Stimulated activated CD4-positive, alpha-beta T cell treated with anti-CD3 and anti-CD28 coated beads, TNF-alpha, amount 100 ng/mL, for 24 hours (primary cell): Measurements from ENCODE around the gene UGT2B11.
"Not testable (repeated sequence)": the region's sequence is repeated elsewhere in the genome, so short reads cannot be mapped to it uniquely, and the experiment has no call there.

Experiments
- DNase-seq, 3 experiments: peaks; one replicate each; pipeline ENCODE4 v3.0.0-alpha.2; 2020; ENCODE audit warnings: low read depth in 3 of 3

Gene UGT2B11

GRCh38 chr4:69214716-69215115 is at the start of gene UGT2B11:
UGT2B11 (minus strand) TSS chr4:69214748; CDS start chr4:69214722, 26 bp downstream.
- no peak for DNase-seq

GRCh38 chr4:69253147-69253772 is 38.7 kb upstream of the UGT2B11 start:
- DNase-seq: not testable (repeated sequence)

- DNase-seq: not testable (repeated sequence)
Observed at GRCh38 chr4:69250884-69251283, 36.3 kb upstream of the UGT2B11 start.

GRCh38 chr4:69242562-69243240 is 28.2 kb upstream of the UGT2B11 start:
- not testable (repeated sequence) for DNase-seq

DNA sequence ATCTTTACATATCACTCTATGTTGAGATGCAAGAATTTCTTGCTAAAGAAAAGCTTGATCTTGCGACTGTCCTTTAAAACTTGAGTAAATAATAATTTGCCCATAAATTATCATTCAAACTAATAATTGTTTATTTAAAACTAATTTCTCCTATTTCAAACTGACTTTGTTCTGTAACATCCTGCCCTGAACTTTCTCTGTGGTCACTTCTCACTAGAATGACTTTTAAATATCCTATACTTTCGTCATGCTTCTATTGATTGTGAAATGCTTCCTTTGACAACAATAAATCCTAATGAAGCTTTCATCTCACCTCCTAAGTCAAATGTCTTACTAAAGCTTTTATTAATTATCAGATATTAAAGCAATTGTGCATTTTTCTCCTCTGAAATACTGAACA is 27.2 kb upstream of the UGT2B11 start:
- DNase-seq: not testable (repeated sequence)

DNA sequence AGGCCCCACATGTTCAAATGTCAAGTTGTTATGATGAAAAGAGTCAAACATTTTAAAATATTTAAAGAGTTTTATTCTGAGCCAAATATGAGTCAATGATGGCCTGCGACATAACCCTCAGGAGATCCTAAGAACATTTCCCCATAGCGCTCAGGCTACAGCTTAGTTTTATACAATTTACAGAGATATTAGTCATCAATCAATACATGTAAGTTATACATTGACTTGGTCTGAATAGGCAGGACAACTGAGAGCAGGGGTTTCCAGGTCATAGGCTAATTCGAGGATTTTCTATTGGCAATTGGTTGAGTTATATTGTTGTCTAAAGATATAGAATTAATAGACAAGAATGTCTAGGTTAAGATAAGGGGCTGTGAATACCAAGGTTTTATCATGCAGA is 26.2 kb upstream of the UGT2B11 start:
- DNase-seq: not testable (repeated sequence)

DNA sequence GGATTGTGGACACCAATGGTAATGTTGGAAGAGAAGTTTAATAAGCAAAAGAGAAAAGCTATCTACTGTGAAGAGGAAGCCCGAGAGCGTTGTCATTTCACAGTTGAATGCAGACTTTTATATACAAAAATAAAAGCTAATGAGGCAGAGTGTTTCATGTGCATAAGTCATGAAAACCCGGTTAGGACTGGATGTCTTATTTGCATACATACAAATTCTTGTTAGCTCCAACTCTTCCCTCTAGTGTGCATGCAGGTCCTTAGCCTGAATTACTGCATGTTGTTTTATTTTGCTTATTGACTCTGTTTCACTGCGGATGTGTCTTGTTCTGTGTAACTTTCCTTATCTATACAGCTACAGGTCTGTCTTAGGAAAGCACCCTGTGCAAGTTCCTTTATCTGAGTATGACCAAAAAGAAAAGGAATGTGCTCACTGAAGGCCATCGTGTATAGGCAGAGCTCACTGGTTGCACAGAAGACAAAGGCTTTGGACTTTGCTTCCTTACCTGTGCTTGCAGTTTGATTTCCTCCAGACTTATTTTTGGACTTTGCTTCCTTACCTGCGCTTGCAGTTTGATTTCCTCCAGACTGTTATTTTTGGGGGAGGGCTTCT is 25.1 kb upstream of the UGT2B11 start:
- no peak for DNase-seq

DNA sequence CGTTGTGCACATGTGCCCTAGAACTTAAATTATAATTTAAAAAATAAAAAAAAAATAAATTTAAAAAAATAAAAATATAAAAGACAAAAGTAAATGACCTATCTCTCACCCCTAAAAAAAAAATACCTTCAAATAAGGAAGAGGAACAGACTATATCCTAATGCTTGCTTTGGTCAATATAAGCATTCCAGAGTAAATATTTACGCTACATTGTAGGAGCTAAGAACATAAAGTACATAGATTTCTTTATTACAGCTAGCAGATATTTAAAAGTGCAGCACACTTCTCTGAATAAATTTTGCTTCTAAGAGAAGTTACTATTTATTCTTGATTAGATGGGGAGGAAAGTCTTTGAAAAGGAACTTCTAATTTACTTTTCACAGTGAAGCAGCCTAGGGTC is 24.5 kb upstream of the UGT2B11 start:
- DNase-seq: no peak

DNA sequence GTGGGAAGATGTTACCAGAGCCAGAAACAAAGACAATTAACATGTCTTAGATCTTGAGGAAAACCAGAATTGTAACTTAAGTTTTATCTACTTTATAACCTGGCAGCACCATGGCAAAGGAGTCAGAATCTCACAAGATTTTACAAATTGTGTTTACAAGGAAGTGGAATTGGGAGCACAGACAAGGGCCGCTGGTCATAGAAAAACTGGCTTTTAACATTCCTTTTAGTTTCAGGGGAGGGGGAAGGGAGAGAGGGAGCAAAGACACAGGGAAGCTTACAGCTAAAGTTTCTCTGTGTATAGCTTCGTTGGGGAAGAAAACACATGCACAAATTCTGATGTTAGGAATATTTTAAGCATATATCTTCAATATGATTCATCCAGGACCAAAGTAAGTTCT is 10.3 kb upstream of the UGT2B11 start:
- DNase-seq: no peak

- DNase-seq: not testable (repeated sequence)
Observed at GRCh38 chr4:69223277-69223676, 8.7 kb upstream of the UGT2B11 start.

- DNase-seq: not testable (repeated sequence)
Observed at GRCh38 chr4:69218491-69218890, 3.9 kb upstream of the UGT2B11 start.

DNA sequence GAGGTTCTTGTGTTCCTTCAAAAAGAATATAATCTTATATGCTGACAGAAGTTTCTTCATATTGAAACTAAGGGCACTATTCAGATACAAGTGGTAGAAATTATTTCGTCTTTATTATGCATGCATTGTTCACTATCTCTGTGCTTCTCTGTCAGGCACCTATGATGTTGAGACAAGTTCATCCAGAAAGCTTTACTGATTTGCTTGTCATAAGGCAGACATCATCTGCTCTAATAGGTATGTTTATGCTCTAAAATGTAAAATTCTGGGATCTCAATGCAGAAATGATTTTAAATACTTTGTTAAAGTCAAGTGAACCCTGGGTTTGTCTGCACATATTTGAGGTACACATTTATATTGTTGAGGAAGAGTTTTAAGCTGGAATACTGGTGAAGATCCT is 3.6 kb downstream of the UGT2B11 start:
- no peak for DNase-seq

- not testable (repeated sequence) for DNase-seq
Observed at GRCh38 chr4:69198506-69198905, 16.0 kb downstream of the UGT2B11 start.

- DNase-seq: no peak
Observed at GRCh38 chr4:69196209-69196965, 18.2 kb downstream of the UGT2B11 start.

- DNase-seq: no peak
Observed at GRCh38 chr4:69194166-69194565, 20.4 kb downstream of the UGT2B11 start.

DNA sequence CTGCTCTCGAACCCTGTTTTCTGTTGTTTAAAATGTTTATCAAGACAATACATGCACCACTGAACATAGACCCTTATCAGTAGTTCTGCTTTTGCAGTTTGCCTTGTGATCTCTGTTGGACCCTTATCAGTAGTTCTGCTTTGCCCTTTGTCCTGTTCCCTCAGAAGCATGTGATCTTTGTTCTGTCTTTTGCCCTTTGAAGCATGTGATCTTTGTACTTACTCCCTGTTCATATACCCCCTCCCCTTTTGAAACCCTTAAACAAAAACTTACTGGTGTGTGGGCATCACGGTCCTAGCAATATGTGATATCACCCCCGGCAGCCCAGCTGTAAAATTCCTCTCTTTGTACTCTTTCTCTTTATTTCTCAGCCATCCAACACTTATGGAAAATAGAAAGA is 22.6 kb downstream of the UGT2B11 start:
- not testable (repeated sequence) for DNase-seq

GRCh38 chr4:69190621-69191020 is 23.9 kb downstream of the UGT2B11 start:
- DNase-seq: not testable (repeated sequence)

DNA sequence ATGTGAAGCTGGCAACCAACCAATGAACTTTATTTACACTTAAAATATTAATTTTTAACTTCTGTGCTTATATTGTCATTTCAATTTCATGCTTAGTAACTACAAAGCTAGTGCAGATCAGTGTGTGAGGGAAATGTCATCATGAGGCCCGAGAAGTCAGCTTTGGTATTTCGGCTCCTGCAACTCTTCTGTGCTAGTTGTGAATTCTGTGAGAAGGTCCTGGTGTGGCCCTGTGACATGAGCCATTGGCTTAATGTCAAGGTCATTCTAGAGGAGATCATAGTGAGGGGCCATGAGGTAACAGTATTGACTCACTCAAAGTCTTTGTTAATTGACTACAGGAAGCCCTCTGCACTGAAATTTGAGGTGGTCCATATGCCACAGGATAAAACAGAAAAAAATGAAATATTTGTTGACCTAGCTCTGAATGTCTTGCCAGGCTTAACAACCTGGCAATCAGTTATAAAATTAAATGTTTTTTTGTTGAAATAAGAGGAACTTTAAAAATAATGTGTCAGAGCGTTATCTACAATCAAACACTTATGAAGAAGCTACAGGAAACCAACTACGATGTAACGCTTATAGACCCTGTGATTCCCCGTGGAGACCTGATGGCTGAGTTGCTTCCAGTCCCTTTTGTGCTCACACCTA is 32.9 kb downstream of the UGT2B11 start:
- not testable (repeated sequence) for DNase-seq

GRCh38 chr4:69179817-69180216 is 34.7 kb downstream of the UGT2B11 start:
- not testable (repeated sequence) for DNase-seq

- not testable (repeated sequence) for DNase-seq
Observed at GRCh38 chr4:69178751-69179205, 35.8 kb downstream of the UGT2B11 start.
